GM21576 (cell line): ENCODE measurements around the gene ARHGAP15.

Experiments used
- ATAC-seq: cut with Tn5 transposase; IDR thresholded peaks from one replicate; pipeline ENCODE4 v1.9.1; 2021; ENCODE audit warnings: mild to moderate bottlenecking, moderate library complexity; ENCODE audit not compliant: unreplicated experiment

Gene ARHGAP15

GRCh38 chr2:143334837-143335236 is 205.6 kb downstream of the ARHGAP15 start:
- ATAC-seq = no peak

- no peak for ATAC-seq
These were observed 207.5 kb downstream of the ARHGAP15 start for GRCh38 chr2:143336719-143337210.

- ATAC-seq = no peak
These were observed 212.3 kb downstream of the ARHGAP15 start for GRCh38 chr2:143341478-143341877.

GRCh38 chr2:143344780-143345179 is 215.6 kb downstream of the ARHGAP15 start:
- ATAC-seq = no peak

- no peak for ATAC-seq
These were observed 216.9 kb downstream of the ARHGAP15 start for GRCh38 chr2:143345887-143346787.

- ATAC-seq = no peak
These were observed 218.1 kb downstream of the ARHGAP15 start for GRCh38 chr2:143347271-143347695.

- no peak for ATAC-seq
These were observed 218.7 kb downstream of the ARHGAP15 start for GRCh38 chr2:143347901-143348414.

GRCh38 chr2:143354050-143354750 is 225.0 kb downstream of the ARHGAP15 start:
- ATAC-seq = no peak

GRCh38 chr2:143355870-143356269 is 226.7 kb downstream of the ARHGAP15 start:
- no peak for ATAC-seq

GRCh38 chr2:143356336-143356735 is 227.1 kb downstream of the ARHGAP15 start:
- ATAC-seq = no peak

- ATAC-seq = no peak
These were observed 227.7 kb downstream of the ARHGAP15 start for GRCh38 chr2:143356736-143357446.

- no peak for ATAC-seq
These were observed 228.7 kb downstream of the ARHGAP15 start for GRCh38 chr2:143357966-143358365.

- no peak for ATAC-seq
These were observed 232.1 kb downstream of the ARHGAP15 start for GRCh38 chr2:143361346-143361745.

GRCh38 chr2:143371616-143372015 is 242.4 kb downstream of the ARHGAP15 start:
- ATAC-seq = no peak

GRCh38 chr2:143375384-143375880 is 246.2 kb downstream of the ARHGAP15 start:
- ATAC-seq = no peak

- ATAC-seq = no peak
These were observed 249.8 kb downstream of the ARHGAP15 start for GRCh38 chr2:143378996-143379395.

- no peak for ATAC-seq
These were observed 250.7 kb downstream of the ARHGAP15 start for GRCh38 chr2:143379955-143380354.

GRCh38 chr2:143382573-143382972 is 253.4 kb downstream of the ARHGAP15 start:
- ATAC-seq = no peak

GRCh38 chr2:143383016-143383415 is 253.8 kb downstream of the ARHGAP15 start:
- ATAC-seq = no peak

GRCh38 chr2:143384111-143384510 is 254.9 kb downstream of the ARHGAP15 start:
- no peak for ATAC-seq

- ATAC-seq = no peak
These were observed 261.0 kb downstream of the ARHGAP15 start for GRCh38 chr2:143390171-143390570.
